Subcutaneous abdominal adipose tissue (tissue), 5 donors: ENCODE data around the gene PRKCE.
A peak's percentile ranks its signal among the peaks of the same experiment; 100 is the strongest.

Source experiments
- H3K27ac ChIP-seq: one replicate; pipeline ENCODE4 v1.7.0; 2013; ENCODE audit warnings: low read depth, mild to moderate bottlenecking, inconsistent platforms, low read length, moderate library complexity
- H3K27me3 ChIP-seq, 5 donors: one replicate each; pipeline ENCODE4 v1.7.0; 2013; ENCODE audit warnings: low read length in 5 of 5, inconsistent platforms in 1 of 5; ENCODE audit not compliant: control insufficient read depth in 5 of 5, insufficient read depth in 4 of 5
- H3K36me3 ChIP-seq, 5 donors: one replicate each; pipeline ENCODE4 v1.7.0; 2013; ENCODE audit warnings: low read length in 5 of 5; ENCODE audit not compliant: control insufficient read depth in 5 of 5, insufficient read depth in 5 of 5
- H3K4me1 ChIP-seq, 5 donors: one replicate each; pipeline ENCODE4 v1.7.0; 2013; ENCODE audit warnings: low read length in 5 of 5, mild to moderate bottlenecking in 3 of 5, moderate library complexity in 1 of 5; ENCODE audit not compliant: control insufficient read depth in 5 of 5, insufficient read depth in 5 of 5
- H3K4me3 ChIP-seq, 5 donors: one replicate each; pipeline ENCODE4 v1.7.0; 2013; ENCODE audit warnings: low read length in 5 of 5, low read depth in 1 of 5
- H3K9ac ChIP-seq, 5 donors: one replicate each; pipeline ENCODE4 v1.7.0; 2013; ENCODE audit warnings: low read length in 5 of 5, mild to moderate bottlenecking in 4 of 5, moderate library complexity in 3 of 5
- H3K9me3 ChIP-seq, 5 donors: one replicate each; pipeline ENCODE4 v1.7.0; 2013; ENCODE audit warnings: low read length in 5 of 5; ENCODE audit not compliant: control insufficient read depth in 5 of 5
- donor health status: healthy.
- donor health status: healthy.
- donor health status: healthy.
- donor health status: healthy.
- donor health status: healthy.

Gene PRKCE

GRCh38 chr2:45731141-45731540 is 79.7 kb downstream of the PRKCE start:
- no peaks in the 10 kb centered on the region for H3K4me1 ChIP-seq
- H3K27ac ChIP-seq: no peak overlapping the region
- H3K27me3 ChIP-seq: no peaks in the 10 kb centered on the region
- no peak overlapping the region for H3K9ac ChIP-seq
- H3K9me3 ChIP-seq: no peaks in the 10 kb centered on the region
- no peaks in the 10 kb centered on the region for H3K36me3 ChIP-seq
- no peak overlapping the region for H3K4me3 ChIP-seq

DNA sequence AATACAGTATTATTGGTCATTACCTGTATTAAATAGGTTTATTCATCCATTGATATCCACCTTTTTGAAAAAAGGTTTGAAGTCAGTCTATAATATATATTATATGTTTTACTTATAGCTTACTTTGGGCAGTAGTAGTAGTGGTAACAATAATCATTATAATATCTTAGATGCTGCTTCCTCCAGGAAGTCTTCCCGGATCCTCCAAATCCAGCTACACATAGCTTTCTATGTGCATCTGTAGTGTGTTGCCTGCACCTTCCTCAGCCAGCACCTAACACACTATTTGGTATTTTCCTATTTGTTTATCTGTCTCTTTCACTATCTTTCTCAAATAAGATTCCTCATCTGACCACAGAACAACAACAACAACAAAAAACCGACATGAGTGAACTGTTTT is 81.0 kb downstream of the PRKCE start:
- H3K4me3 ChIP-seq: no peak overlapping the region
- no peak overlapping the region for H3K9ac ChIP-seq
- H3K27ac ChIP-seq: no peak overlapping the region
- peaks cover 0 to 5% (median 0%) of the 10 kb centered on the region in 5 donors for H3K4me1 ChIP-seq
- no peaks in the 10 kb centered on the region for H3K9me3 ChIP-seq
- peaks cover 0 to 3% (median 0%) of the 10 kb centered on the region in 5 donors for H3K36me3 ChIP-seq
- no peaks in the 10 kb centered on the region for H3K27me3 ChIP-seq

GRCh38 chr2:45732946-45733345 is 81.5 kb downstream of the PRKCE start:
- Histone ChIP-seq H3K27ac (no peak overlapping the region), H3K4me3 (no peak overlapping the region), H3K9ac (no peak overlapping the region), H3K36me3 (peaks cover 0 to 3% (median 0%) of the 10 kb centered on the region in 5 donors), H3K9me3 (no peaks in the 10 kb centered on the region), H3K27me3 (no peaks in the 10 kb centered on the region), H3K4me1 (peaks cover 0 to 5% (median 0%) of the 10 kb centered on the region in 5 donors)

DNA sequence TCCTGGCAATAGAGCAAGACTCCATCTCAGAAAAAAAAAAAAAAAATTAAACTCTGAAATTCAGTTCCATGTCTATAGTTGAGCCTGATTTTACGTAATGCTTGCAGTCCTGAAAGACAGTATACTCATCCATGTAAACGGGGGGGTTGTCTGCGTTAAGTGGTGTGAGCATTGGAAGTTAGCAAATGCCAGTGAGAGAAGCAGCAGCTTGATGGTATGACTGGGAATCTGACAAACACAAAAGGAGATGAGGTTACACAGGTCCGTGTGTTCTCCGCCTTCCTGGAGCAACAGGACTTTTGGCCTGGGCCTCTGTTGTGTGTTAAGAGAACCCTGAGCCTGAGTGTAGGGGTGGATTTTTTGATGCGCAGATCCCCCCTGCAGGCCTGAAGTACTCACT is 82.9 kb downstream of the PRKCE start:
- Histone ChIP-seq H3K4me3 (no peak overlapping the region), H3K27ac (no peak overlapping the region), H3K9me3 (no peaks in the 10 kb centered on the region), H3K4me1 (peaks cover 0 to 5% (median 0%) of the 10 kb centered on the region in 5 donors), H3K27me3 (no peaks in the 10 kb centered on the region), H3K36me3 (peaks cover 0 to 3% (median 0%) of the 10 kb centered on the region in 5 donors), H3K9ac (no peak overlapping the region)

DNA sequence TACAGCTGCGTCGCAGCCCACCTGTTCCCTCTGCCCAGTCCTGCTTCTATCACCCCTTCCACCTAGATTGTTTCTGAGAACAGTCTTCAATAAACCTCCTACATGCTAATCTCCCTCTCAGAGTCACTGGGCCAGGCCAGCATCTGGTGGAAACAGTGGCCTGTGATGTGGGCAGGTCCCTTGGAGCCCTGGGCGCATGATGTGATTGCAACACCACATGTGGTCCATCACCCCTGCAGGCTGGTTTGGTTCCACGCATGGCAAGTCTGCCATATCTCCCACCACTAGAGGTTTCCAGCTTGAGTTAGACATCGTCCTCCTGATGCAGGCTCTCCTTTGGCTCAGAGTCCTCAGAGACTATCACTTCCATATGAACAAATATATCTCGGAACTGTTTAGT is 83.5 kb downstream of the PRKCE start:
- peaks cover 0 to 5% (median 0%) of the 10 kb centered on the region in 5 donors for H3K4me1 ChIP-seq
- H3K4me3 ChIP-seq: no peak overlapping the region
- H3K9ac ChIP-seq: no peak overlapping the region
- no peaks in the 10 kb centered on the region for H3K27me3 ChIP-seq
- peaks cover 0 to 3% (median 0%) of the 10 kb centered on the region in 5 donors for H3K36me3 ChIP-seq
- no peaks in the 10 kb centered on the region for H3K9me3 ChIP-seq
- H3K27ac ChIP-seq: no peak overlapping the region

- Histone ChIP-seq H3K4me1 (peaks cover 0 to 7% (median 3%) of the 10 kb centered on the region in 5 donors), H3K27me3 (no peaks in the 10 kb centered on the region), H3K4me3 (no peak overlapping the region), H3K27ac (no peak overlapping the region), H3K36me3 (peaks cover 0 to 3% (median 0%) of the 10 kb centered on the region in 5 donors), H3K9ac (no peak overlapping the region), H3K9me3 (no peaks in the 10 kb centered on the region)
Observed at GRCh38 chr2:45736757-45737704, 85.6 kb downstream of the PRKCE start.

GRCh38 chr2:45739796-45740485 is 88.5 kb downstream of the PRKCE start:
- H3K9me3 ChIP-seq: no peaks in the 10 kb centered on the region
- no peaks in the 10 kb centered on the region for H3K27me3 ChIP-seq
- H3K4me1 ChIP-seq: peaks cover 0 to 15% (median 7%) of the 10 kb centered on the region in 5 donors
- H3K9ac ChIP-seq: no peak overlapping the region
- H3K36me3 ChIP-seq: peaks cover 0 to 3% (median 0%) of the 10 kb centered on the region in 5 donors
- no peak overlapping the region for H3K27ac ChIP-seq
- no peak overlapping the region for H3K4me3 ChIP-seq

- Histone ChIP-seq H3K4me3 (no peak overlapping the region), H3K27ac (no peak overlapping the region)
Observed at GRCh38 chr2:45741161-45741850, 89.8 kb downstream of the PRKCE start.

GRCh38 chr2:45743531-45744396 is 92.3 kb downstream of the PRKCE start:
- peak overlapping the region; percentile 49 for H3K27ac ChIP-seq

More at GRCh38 chr2:45741161-45741850, 89.8 kb downstream of the PRKCE start:
- peaks cover 0 to 15% (median 6%) of the 10 kb centered on the region in 5 donors for H3K4me1 ChIP-seq
- H3K9me3 ChIP-seq: no peaks in the 10 kb centered on the region
- H3K36me3 ChIP-seq: peaks cover 0 to 3% (median 0%) of the 10 kb centered on the region in 5 donors
- no peaks in the 10 kb centered on the region for H3K27me3 ChIP-seq
- no peak overlapping the region for H3K9ac ChIP-seq

More at GRCh38 chr2:45743531-45744396, 92.3 kb downstream of the PRKCE start:
- no peaks in the 10 kb centered on the region for H3K36me3 ChIP-seq
- peak overlapping the region in 1 of 5 donors; percentile 11 for H3K4me3 ChIP-seq
- no peaks in the 10 kb centered on the region for H3K27me3 ChIP-seq
- H3K9me3 ChIP-seq: peaks cover 0 to 6% (median 4%) of the 10 kb centered on the region in 5 donors
- peaks cover 0 to 15% (median 5%) of the 10 kb centered on the region in 5 donors for H3K4me1 ChIP-seq
- H3K9ac ChIP-seq: no peak overlapping the region
